ENCODE results near the gene RALGAPB.

GRCh38 chr20:38432292-38432691, 40.4 kb upstream of the RALGAPB start:
- TF ChIP-seq CTCF (conservative IDR thresholded peaks at IDR 0.05; ENCODE audit: low read length) (no peak), EZH2phosphoT487 (IDR thresholded peaks at IDR 0.05; ENCODE audit: borderline replicate concordance, low read depth, low read length) (no peak)
